GM12878 (cell line): ENCODE data around the gene PLCG2. TPM values are rescaled to one million over a fixed set of nuclear protein-coding genes. Genes with fewer than 3 reads are reported as not detected.
A peak's percentile ranks its signal among the peaks of the same experiment; 100 is the strongest.

Experiments used
- CBX5 ChIP-seq: sonication (generic); IDR thresholded peaks from 2 replicates; pipeline ENCODE4 v1.6.1; 2016; ENCODE audit warnings: low read depth, moderate library complexity, mild to moderate bottlenecking, inconsistent platforms
- CHD1 ChIP-seq: IDR thresholded peaks from 2 replicates; pipeline ENCODE4 v1.6.1; 2012; ENCODE audit warnings: low read depth, low read length, improper control_type of control experiment
- E2F8 ChIP-seq: fragments of 450-650 bp; IDR thresholded peaks from 2 replicates; pipeline ENCODE4 v1.6.1; 2018; ENCODE audit warnings: mild to moderate bottlenecking, low read depth, moderate library complexity; ENCODE audit not compliant: partially characterized antibody
- MTA2 ChIP-seq: fragments of 450-650 bp; IDR thresholded peaks from 2 replicates; pipeline ENCODE4 v1.6.1; 2016; ENCODE audit warnings: low read depth, mild to moderate bottlenecking, moderate library complexity
- NFYB ChIP-seq: IDR thresholded peaks from 2 replicates; pipeline ENCODE4 v1.6.1; 2011; ENCODE audit warnings: low read depth, mild to moderate bottlenecking, low read length, improper control_type of control experiment, moderate library complexity; ENCODE audit not compliant: insufficient read depth
- NKRF ChIP-seq: fragments of 450-650 bp; conservative IDR thresholded peaks from 2 replicates; pipeline ENCODE4 v1.6.1; 2017; ENCODE audit warnings: mild to moderate bottlenecking, moderate library complexity
- PKNOX1 ChIP-seq: fragments of 450-650 bp; IDR thresholded peaks from 2 replicates; pipeline ENCODE4 v1.6.1; 2016; ENCODE audit warnings: mild to moderate bottlenecking
- POU2F2 ChIP-seq: IDR thresholded peaks from 3 replicates; pipeline ENCODE4 v1.6.1; 2011; ENCODE audit warnings: low read depth, mild to moderate bottlenecking, low read length, borderline replicate concordance
- RB1 ChIP-seq: fragments of 450-650 bp; formaldehyde crosslinking; IDR thresholded peaks from 2 replicates; pipeline ENCODE4 v1.6.1; 2017; ENCODE audit warnings: mild to moderate bottlenecking, borderline replicate concordance
- RUNX3 ChIP-seq: IDR thresholded peaks from 2 replicates; pipeline ENCODE4 v1.6.1; 2012; ENCODE audit warnings: low read length, inconsistent platforms
- SIN3A ChIP-seq: IDR thresholded peaks from 2 replicates; pipeline ENCODE4 v1.6.1; 2012; ENCODE audit warnings: low read depth, low read length, improper control_type of control experiment
- SREBF1 ChIP-seq: IDR thresholded peaks from 2 replicates; pipeline ENCODE4 v1.6.1; 2012; ENCODE audit warnings: mild to moderate bottlenecking, low read length
- TARDBP ChIP-seq: IDR thresholded peaks from 2 replicates; pipeline ENCODE4 v1.6.1; 2016; ENCODE audit warnings: borderline replicate concordance
- TBL1XR1 ChIP-seq: IDR thresholded peaks from 2 replicates; pipeline ENCODE4 v1.6.1; 2012; ENCODE audit warnings: low read depth, low read length, improper control_type of control experiment
- TCF12 ChIP-seq: IDR thresholded peaks from 2 replicates; pipeline ENCODE4 v1.6.1; 2011; ENCODE audit warnings: low read depth, mild to moderate bottlenecking, low read length
- ZNF207 ChIP-seq: fragments of 450-650 bp; IDR thresholded peaks from 2 replicates; pipeline ENCODE4 v1.6.1; 2014; ENCODE audit warnings: antibody characterized with exemption, mild to moderate bottlenecking, borderline replicate concordance
- ZNF622 ChIP-seq: fragments of 450-650 bp; IDR thresholded peaks from 2 replicates; pipeline ENCODE4 v1.6.1; 2017; ENCODE audit warnings: mild to moderate bottlenecking, inconsistent platforms
- polyA plus RNA-seq, 11 experiments: library from polyadenylated mRNA; depleted of rRNA in 4 of 11; unstranded in 6 of 11; stranded (reverse) in 5 of 11; fragments of >200 nt; fragmentation: Nextera tagmentation in 4 of 11; fragmentation: Illumina TruSeq in 1 of 11; extraction: Ambion mirVana in 4 of 11; extraction: Trizol in 1 of 11; gene quantifications; 1 replicate in 1 of 11; 2 replicates in 10 of 11; pipeline versions ENCODE4 v1.2.1 to v1.2.3, GENCODE V29; 2011 to 2016; ENCODE audit warnings: inconsistent platforms in 2 of 11, missing spikeins in 2 of 11, low read depth in 1 of 11
- total RNA-seq, 4 experiments: library from RNA; depleted of rRNA in 3 of 4; stranded (reverse); fragments of >200 nt in 3 of 4; fragmentation: Illumina TruSeq in 1 of 4; extraction: Trizol in 1 of 4; gene quantifications; 2 replicates each; pipeline versions ENCODE4 v1.2.1 to v1.2.3, GENCODE V29; 2013 to 2021
- TF ChIP-seq, protein P1 (sequence below): fragments of 150-350 bp; IDR thresholded peaks from 2 replicates; pipeline ENCODE4 v1.6.1; 2016; ENCODE audit warnings: low read depth, low read length
- TF ChIP-seq, protein P2 (sequence below): IDR thresholded peaks from 2 replicates; pipeline ENCODE4 v1.6.1; 2011; ENCODE audit warnings: borderline replicate concordance, low read depth, mild to moderate bottlenecking, moderate library complexity, low read length; ENCODE audit not compliant: insufficient read depth, poor library complexity, severe bottlenecking
- TF ChIP-seq, protein P3 (sequence below): IDR thresholded peaks from 2 replicates; pipeline ENCODE4 v1.6.1; 2012; ENCODE audit warnings: low read depth, low read length, improper control_type of control experiment

The PLCG2 gene
- total and polyA plus RNA-seq, 10 of the 15 experiments (the other 5 are each of a cell fraction or from before 2014, with no cell fraction given): 47.6 to 256 (median 149) TPM

- no peak for TF ChIP-seq E2F8
- peak; percentile 97 for TF ChIP-seq TCF12
- TF ChIP-seq TBL1XR1: no peak
- TF ChIP-seq ZNF622: no peak
- TF ChIP-seq SIN3A: no peak
- no peak for TF ChIP-seq TARDBP
- peak; percentile 87 for TF ChIP-seq RUNX3
- TF ChIP-seq, protein P1, sequence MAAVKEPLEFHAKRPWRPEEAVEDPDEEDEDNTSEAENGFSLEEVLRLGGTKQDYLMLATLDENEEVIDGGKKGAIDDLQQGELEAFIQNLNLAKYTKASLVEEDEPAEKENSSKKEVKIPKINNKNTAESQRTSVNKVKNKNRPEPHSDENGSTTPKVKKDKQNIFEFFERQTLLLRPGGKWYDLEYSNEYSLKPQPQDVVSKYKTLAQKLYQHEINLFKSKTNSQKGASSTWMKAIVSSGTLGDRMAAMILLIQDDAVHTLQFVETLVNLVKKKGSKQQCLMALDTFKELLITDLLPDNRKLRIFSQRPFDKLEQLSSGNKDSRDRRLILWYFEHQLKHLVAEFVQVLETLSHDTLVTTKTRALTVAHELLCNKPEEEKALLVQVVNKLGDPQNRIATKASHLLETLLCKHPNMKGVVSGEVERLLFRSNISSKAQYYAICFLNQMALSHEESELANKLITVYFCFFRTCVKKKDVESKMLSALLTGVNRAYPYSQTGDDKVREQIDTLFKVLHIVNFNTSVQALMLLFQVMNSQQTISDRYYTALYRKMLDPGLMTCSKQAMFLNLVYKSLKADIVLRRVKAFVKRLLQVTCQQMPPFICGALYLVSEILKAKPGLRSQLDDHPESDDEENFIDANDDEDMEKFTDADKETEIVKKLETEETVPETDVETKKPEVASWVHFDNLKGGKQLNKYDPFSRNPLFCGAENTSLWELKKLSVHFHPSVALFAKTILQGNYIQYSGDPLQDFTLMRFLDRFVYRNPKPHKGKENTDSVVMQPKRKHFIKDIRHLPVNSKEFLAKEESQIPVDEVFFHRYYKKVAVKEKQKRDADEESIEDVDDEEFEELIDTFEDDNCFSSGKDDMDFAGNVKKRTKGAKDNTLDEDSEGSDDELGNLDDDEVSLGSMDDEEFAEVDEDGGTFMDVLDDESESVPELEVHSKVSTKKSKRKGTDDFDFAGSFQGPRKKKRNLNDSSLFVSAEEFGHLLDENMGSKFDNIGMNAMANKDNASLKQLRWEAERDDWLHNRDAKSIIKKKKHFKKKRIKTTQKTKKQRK: no peak
- no peak for TF ChIP-seq NFYB
- peak; percentile 44; the same call in 1 of the 3 replicates for TF ChIP-seq POU2F2
- TF ChIP-seq, protein P2, sequence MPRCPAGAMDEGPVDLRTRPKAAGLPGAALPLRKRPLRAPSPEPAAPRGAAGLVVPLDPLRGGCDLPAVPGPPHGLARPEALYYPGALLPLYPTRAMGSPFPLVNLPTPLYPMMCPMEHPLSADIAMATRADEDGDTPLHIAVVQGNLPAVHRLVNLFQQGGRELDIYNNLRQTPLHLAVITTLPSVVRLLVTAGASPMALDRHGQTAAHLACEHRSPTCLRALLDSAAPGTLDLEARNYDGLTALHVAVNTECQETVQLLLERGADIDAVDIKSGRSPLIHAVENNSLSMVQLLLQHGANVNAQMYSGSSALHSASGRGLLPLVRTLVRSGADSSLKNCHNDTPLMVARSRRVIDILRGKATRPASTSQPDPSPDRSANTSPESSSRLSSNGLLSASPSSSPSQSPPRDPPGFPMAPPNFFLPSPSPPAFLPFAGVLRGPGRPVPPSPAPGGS: peak; percentile 42
- no peak for TF ChIP-seq RB1
- no peak for TF ChIP-seq CHD1
- no peak for TF ChIP-seq ZNF207
- TF ChIP-seq MTA2: peak; percentile 69
- no peak for TF ChIP-seq NKRF
- TF ChIP-seq, protein P3, sequence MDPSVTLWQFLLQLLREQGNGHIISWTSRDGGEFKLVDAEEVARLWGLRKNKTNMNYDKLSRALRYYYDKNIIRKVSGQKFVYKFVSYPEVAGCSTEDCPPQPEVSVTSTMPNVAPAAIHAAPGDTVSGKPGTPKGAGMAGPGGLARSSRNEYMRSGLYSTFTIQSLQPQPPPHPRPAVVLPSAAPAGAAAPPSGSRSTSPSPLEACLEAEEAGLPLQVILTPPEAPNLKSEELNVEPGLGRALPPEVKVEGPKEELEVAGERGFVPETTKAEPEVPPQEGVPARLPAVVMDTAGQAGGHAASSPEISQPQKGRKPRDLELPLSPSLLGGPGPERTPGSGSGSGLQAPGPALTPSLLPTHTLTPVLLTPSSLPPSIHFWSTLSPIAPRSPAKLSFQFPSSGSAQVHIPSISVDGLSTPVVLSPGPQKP: no peak
- TF ChIP-seq SREBF1: no peak
- TF ChIP-seq PKNOX1: no peak
- TF ChIP-seq CBX5: no peak
Measured at GRCh38 chr16:81797443-81797842, 18.4 kb downstream of the PLCG2 start (continued).
